HUES48 (cell line): ENCODE measurements around the gene CHD9.
A peak's percentile ranks its signal among the peaks of the same experiment; 100 is the strongest.

Experiments used
- H3K27ac ChIP-seq: one replicate; pipeline ENCODE4 v1.7.0; 2013; ENCODE audit warnings: low read depth, low read length, inconsistent platforms
- H3K27me3 ChIP-seq: 2 replicates; pipeline ENCODE4 v1.6.1; 2013; ENCODE audit warnings: mild to moderate bottlenecking, low read length; ENCODE audit not compliant: control insufficient read depth, insufficient read depth
- H3K36me3 ChIP-seq: 2 replicates; pipeline ENCODE4 v1.6.1; 2013; ENCODE audit warnings: low read length; ENCODE audit not compliant: control insufficient read depth, insufficient read depth
- H3K4me1 ChIP-seq: 2 replicates; pipeline ENCODE4 v1.6.1; 2013; ENCODE audit warnings: mild to moderate bottlenecking, low read length; ENCODE audit not compliant: control insufficient read depth, insufficient read depth
- H3K4me3 ChIP-seq: 2 replicates; pipeline ENCODE4 v1.5.1; 2013; ENCODE audit warnings: mild to moderate bottlenecking, low read depth, low read length
- H3K9ac ChIP-seq: 2 replicates; pipeline ENCODE4 v1.6.1; 2013; ENCODE audit warnings: mild to moderate bottlenecking, low read depth, low read length, moderate library complexity
- H3K9me3 ChIP-seq: 2 replicates; pipeline ENCODE4 v1.6.1; 2013; ENCODE audit warnings: low read length; ENCODE audit not compliant: control insufficient read depth, insufficient read depth

The CHD9 gene

DNA sequence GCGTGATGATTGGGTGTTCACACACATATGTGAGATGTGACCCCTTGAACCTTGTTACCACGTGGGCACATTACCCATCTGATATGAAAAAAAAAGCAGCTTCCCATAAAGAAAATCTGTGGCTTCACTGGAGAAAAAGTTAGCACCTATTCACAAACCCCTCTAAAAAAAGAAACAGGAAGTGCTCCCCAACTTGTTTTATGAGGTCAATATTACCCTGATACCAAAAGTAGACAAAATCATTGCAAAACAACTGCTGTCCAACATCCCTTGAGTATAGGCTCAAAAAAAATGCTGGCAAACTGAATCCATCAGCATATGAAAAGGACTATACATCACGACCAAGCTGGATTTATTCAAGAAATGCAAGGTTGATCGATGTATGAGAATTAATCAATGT is 279.8 kb downstream of the CHD9 start:
- Histone ChIP-seq H3K27ac (no peak overlapping the region), H3K9ac (no peak overlapping the region), H3K4me3 (no peak overlapping the region), H3K4me1 (no peaks in the 10 kb centered on the region), H3K9me3 (no peaks in the 10 kb centered on the region), H3K36me3 (no peaks in the 10 kb centered on the region), H3K27me3 (no peaks in the 10 kb centered on the region)

- Histone ChIP-seq H3K4me1 (no peaks in the 10 kb centered on the region), H3K4me3 (no peak overlapping the region), H3K9me3 (no peaks in the 10 kb centered on the region), H3K36me3 (no peaks in the 10 kb centered on the region), H3K27ac (no peak overlapping the region), H3K9ac (no peak overlapping the region), H3K27me3 (no peaks in the 10 kb centered on the region)
Measured at GRCh38 chr16:53337294-53337693, 282.5 kb downstream of the CHD9 start.

DNA sequence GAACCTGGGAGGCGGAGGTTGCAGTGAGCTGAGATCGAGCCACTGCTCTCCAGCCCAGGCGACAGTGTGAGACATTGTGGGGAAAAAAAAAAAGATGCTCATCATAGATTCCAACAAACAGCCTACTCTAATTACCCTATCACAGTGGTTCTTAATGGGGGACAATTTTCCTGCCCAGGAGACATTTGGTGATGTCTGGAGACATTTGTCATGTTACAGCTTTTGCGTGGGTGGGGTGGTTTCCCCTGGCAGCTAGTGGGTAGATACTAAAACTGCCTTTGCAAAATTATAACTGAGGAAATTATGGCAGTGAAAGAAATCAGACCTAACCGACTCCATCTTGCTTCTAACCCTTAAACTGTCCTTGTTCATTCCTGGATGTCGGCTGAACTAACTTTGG is 287.0 kb downstream of the CHD9 start:
- no peaks in the 10 kb centered on the region for H3K27me3 ChIP-seq
- no peaks in the 10 kb centered on the region for H3K36me3 ChIP-seq
- no peaks in the 10 kb centered on the region for H3K9me3 ChIP-seq
- no peaks in the 10 kb centered on the region for H3K4me1 ChIP-seq
- H3K9ac ChIP-seq, result no peak overlapping the region
- H3K4me3 ChIP-seq, result no peak overlapping the region
- H3K27ac ChIP-seq, result no peak overlapping the region

DNA sequence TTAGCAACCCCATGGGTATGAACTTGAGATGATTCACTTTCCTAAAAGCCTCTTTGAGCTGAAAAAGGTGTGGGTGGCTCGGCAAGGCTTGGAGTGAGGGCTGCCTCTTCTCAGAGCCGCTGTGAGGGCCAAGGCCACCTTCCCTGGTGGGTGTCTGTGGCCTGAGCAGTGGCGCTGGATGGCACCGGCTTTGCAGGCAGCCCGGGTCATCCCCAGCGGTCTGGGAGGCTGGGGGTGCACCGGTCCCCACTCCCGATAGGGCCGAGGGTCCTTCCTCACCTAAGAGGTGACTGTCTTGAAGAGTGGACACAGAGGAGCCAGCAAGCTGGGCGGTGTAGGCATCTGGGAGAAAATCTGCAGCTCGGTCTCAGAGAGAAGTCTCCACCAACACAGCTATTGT is 300.3 kb downstream of the CHD9 start:
- no peaks in the 10 kb centered on the region for H3K36me3 ChIP-seq

GRCh38 chr16:53356478-53357207 is 301.9 kb downstream of the CHD9 start:
- Histone ChIP-seq H3K4me3 (no peak overlapping the region), H3K4me1 (no peaks in the 10 kb centered on the region), H3K9ac (no peak overlapping the region), H3K27ac (no peak overlapping the region), H3K9me3 (no peaks in the 10 kb centered on the region), H3K27me3 (no peaks in the 10 kb centered on the region), H3K36me3 (no peaks in the 10 kb centered on the region)

More for the DNA sequence above, 300.3 kb downstream of the CHD9 start:
- Histone ChIP-seq H3K27me3 (no peaks in the 10 kb centered on the region), H3K27ac (no peak overlapping the region), H3K4me1 (no peaks in the 10 kb centered on the region), H3K9ac (no peak overlapping the region), H3K4me3 (no peak overlapping the region), H3K9me3 (peaks cover 8% of the 10 kb centered on the region; the same call in 1 of the 2 replicates)

DNA sequence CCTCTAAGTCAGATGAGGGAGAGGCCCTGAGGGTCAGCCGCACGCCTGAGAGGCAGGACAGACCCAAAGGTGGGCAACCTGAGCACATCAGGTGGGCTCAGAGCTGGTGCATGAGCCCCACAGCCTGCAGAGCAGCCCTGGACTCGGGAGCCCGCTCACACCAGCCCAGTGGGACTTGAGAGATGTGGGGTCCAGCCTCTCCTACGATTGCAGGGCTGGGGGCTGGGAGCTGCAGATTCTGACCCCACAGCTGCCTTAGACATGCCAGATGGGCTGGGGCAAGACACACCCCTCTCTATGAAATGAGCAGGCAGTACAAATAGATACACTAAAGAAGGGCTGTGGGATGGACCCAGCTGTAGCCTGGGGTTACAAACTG is 302.4 kb downstream of the CHD9 start:
- no peak overlapping the region for H3K27ac ChIP-seq

GRCh38 chr16:53357955-53358354 is 303.2 kb downstream of the CHD9 start:
- no peaks in the 10 kb centered on the region for H3K27me3 ChIP-seq
- no peak overlapping the region for H3K4me3 ChIP-seq
- no peaks in the 10 kb centered on the region for H3K9me3 ChIP-seq
- H3K36me3 ChIP-seq, result no peaks in the 10 kb centered on the region
- no peak overlapping the region for H3K27ac ChIP-seq
- no peak overlapping the region for H3K9ac ChIP-seq
- no peaks in the 10 kb centered on the region for H3K4me1 ChIP-seq

More for the DNA sequence above, 302.4 kb downstream of the CHD9 start:
- Histone ChIP-seq H3K36me3 (no peaks in the 10 kb centered on the region), H3K9me3 (no peaks in the 10 kb centered on the region), H3K9ac (no peak overlapping the region), H3K27me3 (no peaks in the 10 kb centered on the region), H3K4me3 (no peak overlapping the region), H3K4me1 (no peaks in the 10 kb centered on the region)

DNA sequence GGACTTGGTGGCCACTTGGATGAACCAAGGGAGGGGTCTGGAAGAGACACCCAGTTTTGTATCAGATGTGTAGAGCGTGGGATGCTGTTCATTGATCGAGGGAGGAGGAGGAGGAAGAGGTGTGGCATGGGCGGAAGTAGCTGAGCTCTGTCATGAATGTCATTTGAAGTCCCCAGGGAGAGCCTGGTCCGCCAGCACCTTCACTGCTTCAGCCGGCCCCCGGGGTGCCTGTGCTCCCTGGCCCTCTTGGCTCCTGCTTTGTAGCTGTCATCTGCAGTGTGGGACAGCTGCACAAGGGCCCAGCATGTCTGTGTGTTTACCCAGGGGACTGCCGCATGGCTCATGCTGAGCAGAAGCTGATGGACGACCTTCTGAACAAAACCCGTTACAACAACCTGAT is 304.1 kb downstream of the CHD9 start:
- Histone ChIP-seq H3K9ac (no peak overlapping the region), H3K27me3 (no peaks in the 10 kb centered on the region), H3K36me3 (no peaks in the 10 kb centered on the region), H3K4me3 (no peak overlapping the region), H3K27ac (no peak overlapping the region), H3K4me1 (no peaks in the 10 kb centered on the region), H3K9me3 (no peaks in the 10 kb centered on the region)

DNA sequence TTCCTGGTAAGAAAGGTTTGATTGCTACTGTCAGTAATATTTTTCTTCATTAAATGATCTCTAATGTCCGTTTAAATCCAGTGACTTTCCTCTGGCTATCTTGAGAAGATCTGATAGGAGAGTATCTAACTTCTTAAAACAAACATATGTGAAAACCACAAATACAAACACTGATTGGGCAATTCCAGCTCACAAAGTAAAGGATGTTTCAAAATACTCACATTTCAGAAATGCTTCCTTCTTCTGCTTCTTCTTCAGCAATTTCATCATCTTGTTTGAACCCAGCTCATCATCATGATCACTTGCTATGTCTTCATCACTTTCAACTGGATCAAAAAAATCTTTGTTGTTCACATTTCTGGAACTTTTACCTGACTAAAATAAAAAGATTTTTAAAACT is 315.1 kb downstream of the CHD9 start:
- H3K36me3 ChIP-seq, result no peaks in the 10 kb centered on the region
- H3K4me3 ChIP-seq, result no peak overlapping the region
- H3K9ac ChIP-seq, result no peak overlapping the region
- no peak overlapping the region for H3K27ac ChIP-seq
- no peaks in the 10 kb centered on the region for H3K9me3 ChIP-seq
- no peaks in the 10 kb centered on the region for H3K4me1 ChIP-seq
- H3K27me3 ChIP-seq, result peaks cover 29% of the 10 kb centered on the region

- Histone ChIP-seq H3K4me3 (no peak overlapping the region), H3K9ac (no peak overlapping the region), H3K9me3 (no peaks in the 10 kb centered on the region), H3K4me1 (no peaks in the 10 kb centered on the region), H3K27me3 (peaks cover 29% of the 10 kb centered on the region), H3K27ac (no peak overlapping the region), H3K36me3 (no peaks in the 10 kb centered on the region)
Measured at GRCh38 chr16:53370827-53371226, 316.0 kb downstream of the CHD9 start.

DNA sequence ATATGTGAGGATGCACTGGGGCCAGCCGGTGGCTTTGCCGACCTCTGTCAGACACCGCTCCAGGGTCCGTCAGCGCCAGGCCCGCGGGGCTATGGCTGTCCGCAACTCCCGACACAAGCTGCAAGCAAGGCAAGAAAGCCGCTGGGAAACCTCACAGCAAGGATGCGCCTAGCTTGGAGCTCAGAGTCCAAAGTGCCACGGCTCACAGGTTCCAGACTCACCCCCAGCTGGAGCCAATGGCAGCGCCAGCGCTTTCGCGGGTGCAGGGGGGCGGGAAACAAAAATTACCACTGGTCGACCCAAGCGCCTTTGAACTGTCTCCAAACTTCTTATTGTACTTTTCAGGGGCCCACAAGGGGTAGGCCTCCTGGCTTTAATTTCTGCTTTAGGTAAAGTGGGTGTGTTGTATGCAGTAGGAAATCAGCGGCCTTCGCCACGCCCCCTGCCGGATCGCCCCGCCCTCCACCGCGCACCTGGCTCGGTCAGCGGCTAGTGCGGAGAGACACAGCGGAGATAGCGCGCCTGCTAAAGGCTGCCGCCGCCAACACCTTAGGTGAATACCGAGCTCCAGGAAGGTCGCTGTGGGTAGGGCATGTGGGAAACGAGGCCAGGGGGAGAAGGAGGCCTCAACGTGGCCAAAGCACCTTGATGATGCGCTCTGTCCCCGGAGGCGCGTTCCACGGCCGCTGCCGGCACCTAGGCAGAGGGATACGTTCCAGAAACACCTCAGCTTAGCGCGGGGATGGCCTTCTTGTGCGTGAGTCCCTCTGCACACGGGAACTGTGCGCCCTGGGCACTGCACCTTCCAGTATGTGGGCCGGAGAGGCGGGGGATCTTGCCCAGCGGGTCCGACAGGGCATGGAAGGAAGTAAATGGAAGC is 318.4 kb downstream of the CHD9 start:
- H3K4me3 ChIP-seq, result peak overlapping the region; percentile 68
- no peak overlapping the region for H3K27ac ChIP-seq
- no peaks in the 10 kb centered on the region for H3K4me1 ChIP-seq
- no peaks in the 10 kb centered on the region for H3K9me3 ChIP-seq
- no peaks in the 10 kb centered on the region for H3K36me3 ChIP-seq
- H3K27me3 ChIP-seq, result peaks cover 29% of the 10 kb centered on the region
- H3K9ac ChIP-seq, result no peak overlapping the region; the same call in 1 of the 2 replicates
